ENCODE data around the gene TRPM1. TPM values are rescaled to one million over a fixed set of nuclear protein-coding genes. Genes with fewer than 3 reads are reported as not detected.

TRPM1 gene
- polyA plus RNA-seq, 2 of the 4 experiments (the other 2 are of a cell fraction) = not detected

GRCh38 chr15:30963681-30964080 is 137.8 kb downstream of the TRPM1 start:
- ChIA-PET CTCF (interaction anchor here (0.6 to 1.1 kb wide), 5 partner anchors 21 to 130 kb away, joined by 3 to 4 read pairs (median 3); no protein-coding TSS in a partner anchor), POLR2A (no interaction called here)
- ATAC-seq = no peak
- no peak overlapping the region for H3K4me2 ChIP-seq
- TF ChIP-seq NFE2L2 (conservative IDR thresholded peaks at IDR 0.05; ENCODE audit: low read length) = no peak
- TF ChIP-seq JUNB (IDR thresholded peaks at IDR 0.05) = no peak
- no peak for TF ChIP-seq FOXS1 (CRISPR knock-in tag; IDR thresholded peaks at IDR 0.05)
- no peak for TF ChIP-seq ZC3H11A (IDR thresholded peaks at IDR 0.05)
- no peak for TF ChIP-seq SMC3 (IDR thresholded peaks at IDR 0.05)
- no peak for TF ChIP-seq RARB (CRISPR knock-in tag; IDR thresholded peaks at IDR 0.05)
- no peak for TF ChIP-seq E2F6 (IDR thresholded peaks at IDR 0.05; ENCODE audit: borderline replicate concordance, low read depth)
- TF ChIP-seq ZSCAN20 (CRISPR knock-in tag; IDR thresholded peaks at IDR 0.05) = no peak
- no peak for TF ChIP-seq ATOH8 (CRISPR knock-in tag; IDR thresholded peaks at IDR 0.05; ENCODE audit: low read depth)
- TF ChIP-seq EHF (CRISPR knock-in tag; IDR thresholded peaks at IDR 0.05) = no peak
- no peak for TF ChIP-seq POLR2A (IDR thresholded peaks at IDR 0.05; ENCODE audit: low read length)
- no peaks in the 10 kb centered on the region for H3K9me3 ChIP-seq
- no peak overlapping the region for H3K4me3 ChIP-seq
- H3K27ac ChIP-seq = no peak overlapping the region
- WGBS (ENCODE audit: missing lambda C conversion rate) = 81% methylated on average over 3 of the region's 3 CpGs
- no peak for DNase-seq (ENCODE audit: low read depth in 1 of 2, low spot score in 1 of 2)
- 0 out of 3 replicates have a peak, but pooled peaks cover 5% of the 10 kb centered on the region for H3K4me1 ChIP-seq
- FAIRE-seq = no peak

- H3K27ac ChIP-seq = no peak overlapping the region
- POLR2A ChIA-PET = no interaction called here
- no peaks in the 10 kb centered on the region for H3K4me1 ChIP-seq
- ATAC-seq = no peak
- FAIRE-seq = no peak
- H3K4me3 ChIP-seq = no peak overlapping the region
- 97% methylated on average over 3 of the region's 3 CpGs for WGBS (ENCODE audit: missing lambda C conversion rate)
- CTCF ChIA-PET = interaction anchor here (0.9 to 2.8 kb wide), 4 partner anchors 10 to 166 kb away, joined by 3 to 9 read pairs (median 6); no protein-coding TSS in a partner anchor
- TF ChIP-seq HEYL (CRISPR knock-in tag; IDR thresholded peaks at IDR 0.05) (no peak), CHD4 (IDR thresholded peaks at IDR 0.05; ENCODE audit: borderline replicate concordance) (no peak), ZFP36 (IDR thresholded peaks at IDR 0.05; ENCODE audit: borderline replicate concordance, partially characterized antibody) (no peak), NFE2L2 (conservative IDR thresholded peaks at IDR 0.05; ENCODE audit: low read length) (no peak), HOXB13 (CRISPR knock-in tag; IDR thresholded peaks at IDR 0.05; ENCODE audit: low read depth) (no peak), MAZ (IDR thresholded peaks at IDR 0.05; ENCODE audit: borderline replicate concordance, low read depth, low read length) (no peak), CTCF (IDR thresholded peaks at IDR 0.05) (no peak), MAFK (IDR thresholded peaks at IDR 0.05; ENCODE audit: partially characterized antibody) (no peak), MAX (IDR thresholded peaks at IDR 0.05) (no peak)
- H3K9me3 ChIP-seq = no peaks in the 10 kb centered on the region
- no peak for DNase-seq (ENCODE audit: low read depth in 1 of 2, low spot score in 1 of 2)
- no peak overlapping the region for H3K4me2 ChIP-seq
Measured at GRCh38 chr15:30962659-30963058, 138.9 kb downstream of the TRPM1 start.

- ATAC-seq = no peak
- CTCF ChIA-PET = interaction anchor here (0.9 to 2.8 kb wide), 4 partner anchors 9 to 167 kb away, joined by 3 to 9 read pairs (median 6); no protein-coding TSS in a partner anchor
- FAIRE-seq = no peak
- no peaks in the 10 kb centered on the region for H3K9me3 ChIP-seq
- no peak for DNase-seq (ENCODE audit: low read depth in 1 of 2, low spot score in 1 of 2)
- TF ChIP-seq CHD2 (IDR thresholded peaks at IDR 0.05; ENCODE audit: low read length, partially characterized antibody) (no peak), HEYL (CRISPR knock-in tag; IDR thresholded peaks at IDR 0.05) (no peak), ESRRA (IDR thresholded peaks at IDR 0.05; ENCODE audit: borderline replicate concordance, low read length) (no peak), RCOR1 (IDR thresholded peaks at IDR 0.05; ENCODE audit: low read depth, low read length) (no peak), FOXS1 (CRISPR knock-in tag; IDR thresholded peaks at IDR 0.05) (no peak), NFE2L2 (conservative IDR thresholded peaks at IDR 0.05; ENCODE audit: low read length) (no peak), HOXB13 (CRISPR knock-in tag; IDR thresholded peaks at IDR 0.05; ENCODE audit: low read depth) (no peak), ELK1 (IDR thresholded peaks at IDR 0.05; ENCODE audit: low read depth, low read length) (no peak), TP53 (CRISPR knock-in tag; IDR thresholded peaks at IDR 0.05) (no peak), TFCP2L1 (CRISPR knock-in tag; IDR thresholded peaks at IDR 0.05) (no peak), SREBF2 (IDR thresholded peaks at IDR 0.05) (no peak), E2F6 (IDR thresholded peaks at IDR 0.05; ENCODE audit: borderline replicate concordance, low read depth) (no peak), KDM5A (IDR thresholded peaks at IDR 0.05) (no peak), ZNF302 (CRISPR knock-in tag; IDR thresholded peaks at IDR 0.05) (no peak), RAD21 (conservative IDR thresholded peaks at IDR 0.05 in 1 of 2, IDR thresholded peaks at IDR 0.05 in 1 of 2) (no peak), RARB (CRISPR knock-in tag; IDR thresholded peaks at IDR 0.05) (no peak), HDAC2 (IDR thresholded peaks at IDR 0.05) (no peak)
- no peak overlapping the region for H3K4me3 ChIP-seq
- no peaks in the 10 kb centered on the region for H3K4me1 ChIP-seq
- no peak overlapping the region for H3K27ac ChIP-seq
- no peak overlapping the region for H3K4me2 ChIP-seq
- POLR2A ChIA-PET = no interaction called here
Measured at GRCh38 chr15:30962079-30962478, 139.4 kb downstream of the TRPM1 start.
